Bronchial epithelial cell (primary cell): ENCODE data around the gene ATP6V0D1. TPM values are rescaled to one million over a fixed set of nuclear protein-coding genes. Genes with fewer than 3 reads are reported as not detected.

Experiments used
- DNase-seq: peaks from one replicate; pipeline ENCODE4 v3.0.0-alpha.2; 2010; ENCODE audit warnings: low read depth
- FAIRE-seq: peaks from 2 replicates; lab custom pipeline; 2011; peaks lifted over from hg19 to GRCh38; lab: Jason Lieb, UNC
- H3K27me3 ChIP-seq: 2 replicates; pipeline ENCODE4 v1.5.1; 2011; ENCODE audit warnings: low read length; ENCODE audit not compliant: control insufficient read depth, insufficient read depth
- H3K36me3 ChIP-seq: 2 replicates; pipeline ENCODE4 v1.5.1; 2011; ENCODE audit warnings: low read length; ENCODE audit not compliant: control insufficient read depth, insufficient read depth
- H3K4me3 ChIP-seq: 2 replicates; pipeline ENCODE4 v1.5.1; 2011; ENCODE audit warnings: mild to moderate bottlenecking, low read depth, low read length, control low read depth
- CTCF ChIP-seq: IDR thresholded peaks from 2 replicates; pipeline ENCODE4 v1.5.1; 2011; ENCODE audit warnings: mild to moderate bottlenecking, moderate library complexity, low read length, control low read depth, inconsistent platforms; ENCODE audit not compliant: insufficient read depth, severe bottlenecking
- total RNA-seq: library from RNA; depleted of rRNA; stranded (reverse); fragments of >200 nt; gene quantifications from 2 replicates; pipeline ENCODE4 v1.2.1, GENCODE V29; 2014

ATP6V0D1 gene
- total RNA-seq, 1 donor from 2014 or later = 78.2 TPM

GRCh38 chr16:67425580-67425979 is 55.4 kb downstream of the ATP6V0D1 start:
- H3K27me3 ChIP-seq = no peaks in the 10 kb centered on the region
- DNase-seq (no peak), FAIRE-seq (no peak)
- no peak for TF ChIP-seq CTCF
- H3K4me3 ChIP-seq = no peak overlapping the region
- no peaks in the 10 kb centered on the region for H3K36me3 ChIP-seq

- Histone ChIP-seq H3K36me3 (no peaks in the 10 kb centered on the region), H3K4me3 (no peak overlapping the region), H3K27me3 (no peaks in the 10 kb centered on the region)
- DNase-seq (no peak), FAIRE-seq (no peak)
- TF ChIP-seq CTCF = no peak
Measured at GRCh38 chr16:67425061-67425460, 55.9 kb downstream of the ATP6V0D1 start.

- H3K27me3 ChIP-seq = no peaks in the 10 kb centered on the region
- no peaks in the 10 kb centered on the region for H3K36me3 ChIP-seq
- no peak for DNase-seq
- no peak for FAIRE-seq
- TF ChIP-seq CTCF = no peak
- H3K4me3 ChIP-seq = no peak overlapping the region
Measured at GRCh38 chr16:67424261-67424615, 56.7 kb downstream of the ATP6V0D1 start.

- Histone ChIP-seq H3K4me3 (no peak overlapping the region), H3K27me3 (no peaks in the 10 kb centered on the region), H3K36me3 (no peaks in the 10 kb centered on the region)
- DNase-seq (no peak), FAIRE-seq (no peak)
- TF ChIP-seq CTCF = no peak
Measured at GRCh38 chr16:67423611-67424260, 57.2 kb downstream of the ATP6V0D1 start.

DNA sequence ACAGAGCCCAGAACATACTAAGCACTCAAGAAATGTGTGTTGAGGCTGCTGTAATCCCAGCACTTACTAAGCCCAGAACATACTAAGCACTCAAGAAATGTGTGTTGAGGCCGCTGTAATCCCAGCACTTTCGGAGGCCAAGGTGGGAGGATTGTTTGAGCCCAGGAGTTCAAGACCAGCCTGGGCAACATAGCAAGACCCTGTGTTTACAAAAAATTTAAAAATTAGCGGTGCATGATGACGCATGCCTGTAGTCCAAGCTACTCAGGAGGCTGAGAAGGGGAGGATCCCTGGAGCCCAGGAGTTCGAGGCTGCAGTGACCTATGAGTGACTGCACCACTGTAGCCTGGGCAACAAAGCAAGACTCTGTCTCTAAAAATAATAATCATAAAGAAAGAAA is 57.9 kb downstream of the ATP6V0D1 start:
- TF ChIP-seq CTCF = no peak
- H3K27me3 ChIP-seq = no peaks in the 10 kb centered on the region
- no peaks in the 10 kb centered on the region for H3K36me3 ChIP-seq
- no peak overlapping the region for H3K4me3 ChIP-seq
- DNase-seq (no peak), FAIRE-seq (no peak)

GRCh38 chr16:67421030-67421429 is 59.9 kb downstream of the ATP6V0D1 start:
- FAIRE-seq (no peak), DNase-seq (no peak)
- Histone ChIP-seq H3K27me3 (no peaks in the 10 kb centered on the region), H3K4me3 (no peak overlapping the region), H3K36me3 (no peaks in the 10 kb centered on the region)
- no peak for TF ChIP-seq CTCF
